BE2C (cell line): ENCODE data around the gene RBP3.

ENCODE experiments used
- DNase-seq: peaks from one replicate; pipeline ENCODE4 v3.0.0-alpha.2; 2020
- H3K27me3 ChIP-seq: fragments of 250-450 bp; sonication (Bioruptor Pico); 2 replicates; pipeline ENCODE4 v1.5.1; 2020; ENCODE audit warnings: mild to moderate bottlenecking
- H3K36me3 ChIP-seq: fragments of 250-450 bp; sonication (Bioruptor Pico); 2 replicates; pipeline ENCODE4 v1.5.1; 2020; ENCODE audit warnings: mild to moderate bottlenecking
- H3K4me1 ChIP-seq: fragments of 250-450 bp; sonication (Bioruptor Pico); 2 replicates; pipeline ENCODE4 v1.5.1; 2020
- H3K4me3 ChIP-seq: 2 replicates; pipeline ENCODE4 v1.5.1; 2011; ENCODE audit warnings: low read depth, low read length
- H3K9me3 ChIP-seq: fragments of 250-450 bp; sonication (Bioruptor Pico); 2 replicates; pipeline ENCODE4 v1.5.1; 2020
- CTCF ChIP-seq: IDR thresholded peaks from 2 replicates; pipeline ENCODE4 v1.5.1; 2012; ENCODE audit warnings: mild to moderate bottlenecking, low read depth, low read length

RBP3 gene

GRCh38 chr10:47322300-47323061 lies 25.7 kb upstream of the RBP3 start, which contains the start of gene GDF2:
Gene GDF2 (plus strand): TSS chr10:47322454. CDS start chr10:47322669, 215 bp downstream.
- no peak within 1 kb of the TSS for H3K4me3 ChIP-seq
- no peak for DNase-seq
- H3K9me3 ChIP-seq: no peaks in the 10 kb centered on the region
- no peak for TF ChIP-seq CTCF
- no peaks in the 10 kb centered on the region for H3K36me3 ChIP-seq
- peaks cover 7% of the 10 kb centered on the region for H3K4me1 ChIP-seq
- H3K27me3 ChIP-seq: no peaks in the 10 kb centered on the region

GRCh38 chr10:47323087-47323486 lies 25.1 kb upstream of the RBP3 start:
- H3K9me3 ChIP-seq: no peaks in the 10 kb centered on the region
- TF ChIP-seq CTCF: no peak
- no peaks in the 10 kb centered on the region for H3K36me3 ChIP-seq
- peaks cover 7% of the 10 kb centered on the region for H3K4me1 ChIP-seq
- H3K4me3 ChIP-seq: no peak overlapping the region
- no peaks in the 10 kb centered on the region for H3K27me3 ChIP-seq
- DNase-seq: no peak

GRCh38 chr10:47323636-47324296 lies 24.4 kb upstream of the RBP3 start:
- H3K27me3 ChIP-seq: no peaks in the 10 kb centered on the region
- DNase-seq: no peak
- H3K4me1 ChIP-seq: peaks cover 7% of the 10 kb centered on the region
- no peak for TF ChIP-seq CTCF
- H3K36me3 ChIP-seq: no peaks in the 10 kb centered on the region
- H3K4me3 ChIP-seq: no peak overlapping the region
- H3K9me3 ChIP-seq: no peaks in the 10 kb centered on the region

GRCh38 chr10:47325303-47326291 lies 22.6 kb upstream of the RBP3 start:
- no peak for TF ChIP-seq CTCF
- no peaks in the 10 kb centered on the region for H3K36me3 ChIP-seq

GRCh38 chr10:47326306-47326926 lies 21.7 kb upstream of the RBP3 start:
- Histone ChIP-seq H3K4me1 (peaks cover 7% of the 10 kb centered on the region), H3K27me3 (no peaks in the 10 kb centered on the region), H3K36me3 (no peaks in the 10 kb centered on the region), H3K9me3 (no peaks in the 10 kb centered on the region), H3K4me3 (no peak overlapping the region)
- TF ChIP-seq CTCF: no peak
- DNase-seq: no peak

More at GRCh38 chr10:47325303-47326291, 22.6 kb upstream of the RBP3 start:
- no peak overlapping the region for H3K4me3 ChIP-seq
- no peaks in the 10 kb centered on the region for H3K9me3 ChIP-seq
- H3K27me3 ChIP-seq: no peaks in the 10 kb centered on the region
- peaks cover 7% of the 10 kb centered on the region for H3K4me1 ChIP-seq
- no peak for DNase-seq
